NCI-H2081 treated with DMSO at 0.1 percent for 48 hours (cell line): ENCODE measurements around the gene CEP89.
"Not testable (repeated sequence)": the region's sequence is repeated elsewhere in the genome, so short reads cannot be mapped to it uniquely, and the experiment has no call there.

Experiments
- DNase-seq: peaks from one replicate; lab custom pipeline; 2025; lab: John Stamatoyannopoulos, UW

Gene CEP89

DNA sequence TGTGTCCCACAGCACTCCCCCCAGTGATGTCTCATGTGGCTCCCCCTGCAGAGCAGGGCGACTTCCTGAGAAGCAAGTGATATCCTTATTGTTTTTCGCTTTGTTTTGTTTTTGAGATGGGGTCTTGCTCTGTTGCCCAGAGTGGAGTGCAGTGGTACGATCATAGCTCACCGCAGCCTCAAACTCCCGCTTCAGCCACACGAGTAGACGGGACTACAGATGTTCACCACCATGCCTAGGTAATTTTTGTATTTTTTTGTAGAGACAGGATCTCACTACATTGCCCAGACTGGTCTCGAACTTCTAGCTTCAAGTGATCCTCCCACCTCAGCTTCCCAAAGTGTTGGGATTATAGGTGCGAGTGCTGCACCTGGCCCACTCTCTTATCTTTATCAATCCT lies 5.0 kb downstream of the CEP89 start:
- no peak for DNase-seq

DNA sequence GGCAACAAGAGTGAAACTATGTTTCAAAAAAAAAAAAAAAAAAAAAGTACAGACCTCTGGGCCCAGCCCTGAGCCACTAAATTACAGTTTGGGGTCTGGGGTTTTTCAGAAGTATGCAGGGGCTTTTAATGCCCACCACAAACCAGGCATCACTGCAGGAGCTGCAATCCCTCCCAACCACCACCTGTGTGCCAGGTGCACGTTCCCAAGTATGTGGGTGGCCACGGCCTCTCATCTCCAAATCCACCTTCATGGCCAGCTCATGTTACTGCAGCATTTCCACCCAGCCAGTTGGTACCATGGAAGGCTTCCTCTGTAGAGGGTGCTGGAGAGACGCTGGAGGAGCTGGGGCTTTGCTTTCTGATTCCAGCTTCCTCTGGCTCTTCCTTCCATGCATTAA lies 26.5 kb downstream of the CEP89 start:
- DNase-seq, result no peak

DNA sequence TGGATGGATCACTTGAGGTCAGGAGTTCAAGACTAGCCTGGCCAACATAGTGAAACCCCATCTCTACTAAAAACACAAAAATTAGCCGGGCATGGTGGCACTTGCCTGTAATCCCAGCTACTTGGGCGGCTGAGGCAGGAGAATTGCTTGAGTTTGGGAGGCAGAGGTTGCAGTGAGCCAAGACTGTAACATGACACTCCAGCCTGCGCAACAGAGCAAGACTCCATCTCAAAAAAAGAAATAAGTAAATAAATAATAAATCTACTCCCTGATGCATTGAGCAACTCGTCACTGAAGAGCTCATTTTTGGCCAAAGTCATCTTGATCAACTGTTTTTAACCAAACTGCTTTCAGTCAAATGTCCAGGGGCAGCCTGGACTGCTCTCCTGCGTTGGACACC lies 30.5 kb downstream of the CEP89 start:
- DNase-seq, result not testable (repeated sequence)

DNA sequence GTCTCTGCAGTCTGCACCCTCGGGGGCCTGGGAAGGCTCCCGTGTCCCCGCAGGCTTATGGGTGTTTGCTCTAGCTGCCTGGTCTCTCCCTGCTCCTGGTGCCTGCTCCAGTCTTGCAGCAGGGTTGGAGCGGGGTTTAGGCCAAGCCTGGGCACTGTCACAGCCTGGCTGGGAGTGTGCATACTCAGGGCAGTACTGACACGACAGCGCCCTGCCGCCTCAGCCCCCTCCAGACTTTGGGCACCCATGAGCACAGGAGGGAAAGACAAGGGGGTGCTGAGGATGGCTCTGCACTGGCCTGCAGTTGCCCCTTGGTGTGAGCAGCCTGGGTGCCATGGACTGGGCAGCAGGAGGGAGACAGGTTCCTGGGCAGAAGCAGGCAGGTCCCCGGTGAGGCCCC lies 35.7 kb downstream of the CEP89 start:
- DNase-seq, result no peak

DNA sequence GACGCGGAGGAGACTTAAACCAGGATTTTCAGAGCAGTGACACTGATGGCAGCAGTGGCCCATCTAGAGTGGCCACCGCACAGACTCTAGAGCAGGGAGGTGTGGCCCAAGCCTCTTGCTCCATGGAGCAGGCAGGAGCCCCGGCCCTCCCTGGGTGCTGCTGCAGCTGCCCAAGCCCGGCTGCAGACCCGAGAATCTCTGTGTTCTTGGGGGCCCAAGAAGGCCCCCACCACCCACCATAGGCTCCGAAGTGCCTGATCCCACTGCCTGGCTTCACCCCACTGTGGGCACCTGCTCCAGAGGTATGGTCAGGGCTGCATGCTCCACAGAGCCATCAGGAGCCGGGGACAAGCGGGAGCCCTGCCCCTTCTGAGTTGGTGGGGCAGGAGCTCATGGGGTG lies 36.1 kb downstream of the CEP89 start:
- DNase-seq, result no peak

DNA sequence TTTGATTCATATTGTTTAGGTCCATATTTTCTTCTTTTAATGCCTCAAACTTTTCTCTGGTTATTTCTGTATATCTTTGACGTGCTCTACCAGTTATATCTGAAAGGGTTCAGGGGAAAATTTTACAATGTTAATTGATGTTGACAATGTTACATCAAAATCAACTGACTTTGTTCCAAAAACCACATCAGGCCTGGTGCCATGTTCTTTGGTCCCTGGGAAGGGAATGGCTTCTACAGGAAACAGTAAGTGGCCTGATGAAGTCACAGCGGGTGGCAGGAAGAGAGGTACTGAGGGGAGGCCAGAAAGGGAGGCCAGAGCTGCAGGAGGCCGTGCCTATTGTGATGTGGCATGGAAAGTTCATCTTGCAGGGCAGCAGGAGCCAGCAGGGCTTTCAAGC lies 38.2 kb downstream of the CEP89 start:
- DNase-seq, result no peak

DNA sequence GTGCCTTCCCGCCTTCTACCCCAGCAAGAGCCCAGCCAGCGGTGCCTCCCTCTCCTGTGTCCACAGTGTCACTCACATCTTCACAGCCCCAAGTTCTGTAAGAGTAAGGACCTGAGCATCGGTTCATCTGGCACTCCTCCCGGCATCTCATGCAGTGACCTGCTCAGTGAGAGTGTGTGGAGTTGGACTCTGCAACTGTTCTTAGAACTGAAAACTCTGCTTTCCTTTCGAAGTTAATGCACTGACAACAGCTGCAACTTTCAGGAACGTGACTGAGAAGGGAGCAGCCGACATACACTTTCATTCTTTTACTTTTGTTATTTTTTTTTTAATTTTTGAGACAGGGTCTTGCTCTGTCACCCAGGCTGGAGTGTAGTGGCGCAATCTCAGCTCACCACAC lies 41.2 kb downstream of the CEP89 start:
- no peak for DNase-seq

DNA sequence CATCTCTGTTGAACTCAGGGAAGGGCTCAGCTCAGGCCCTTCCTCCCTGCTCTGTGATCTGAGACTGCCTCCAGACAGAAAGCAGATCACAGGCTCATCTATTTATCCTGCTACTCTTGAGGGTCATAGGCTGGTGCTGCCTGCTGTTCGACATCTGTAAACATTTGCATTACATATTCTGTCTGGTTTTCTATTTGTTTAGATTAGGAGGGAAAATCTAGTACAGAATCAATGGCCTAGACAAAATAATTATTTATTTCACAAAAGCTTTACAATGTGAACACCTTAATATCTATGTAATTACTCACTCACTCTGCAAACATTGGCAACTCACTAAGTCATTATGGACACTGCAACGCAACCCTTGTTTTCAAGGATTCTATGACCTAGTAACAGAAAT lies 43.0 kb downstream of the CEP89 start:
- DNase-seq, result no peak

DNA sequence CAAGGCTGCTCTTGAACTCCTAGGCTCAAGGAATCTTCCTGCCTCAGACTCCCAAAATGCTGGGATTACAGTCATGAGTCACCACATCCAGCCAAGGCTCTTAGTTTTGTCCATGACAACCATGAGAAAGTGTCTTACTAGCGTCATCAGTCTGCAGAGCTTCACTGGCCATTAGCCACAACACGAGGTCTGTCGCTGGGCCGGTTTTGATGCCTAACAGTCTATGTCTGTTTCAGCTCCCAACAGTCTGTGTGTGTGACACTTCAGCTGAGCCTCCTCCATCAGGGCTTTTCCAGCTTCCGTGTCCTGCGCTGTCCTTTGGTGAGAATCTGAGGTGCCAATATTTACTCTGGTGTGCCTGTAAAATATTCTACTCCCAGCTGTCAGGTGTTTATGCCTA lies 47.6 kb downstream of the CEP89 start:
- DNase-seq, result no peak

DNA sequence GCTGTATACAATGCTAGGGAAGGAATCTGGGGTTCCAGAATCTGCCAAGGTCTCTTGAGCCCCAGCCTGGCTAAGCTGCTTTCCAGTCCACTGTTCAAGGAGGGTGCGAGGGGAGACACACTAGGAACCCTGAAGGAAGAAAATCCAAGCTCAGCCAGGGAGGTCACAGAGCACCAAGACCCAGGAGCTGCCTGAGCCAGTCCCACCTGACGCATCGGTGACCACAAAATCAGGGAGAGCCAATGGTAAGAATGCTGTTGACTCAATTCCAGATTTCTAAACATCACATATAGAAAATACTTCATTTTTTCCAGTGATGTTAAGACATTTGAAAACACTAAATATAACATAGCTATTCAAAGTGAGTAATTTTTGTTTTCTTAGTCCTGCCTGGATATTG lies 50.1 kb downstream of the CEP89 start:
- no peak for DNase-seq

DNA sequence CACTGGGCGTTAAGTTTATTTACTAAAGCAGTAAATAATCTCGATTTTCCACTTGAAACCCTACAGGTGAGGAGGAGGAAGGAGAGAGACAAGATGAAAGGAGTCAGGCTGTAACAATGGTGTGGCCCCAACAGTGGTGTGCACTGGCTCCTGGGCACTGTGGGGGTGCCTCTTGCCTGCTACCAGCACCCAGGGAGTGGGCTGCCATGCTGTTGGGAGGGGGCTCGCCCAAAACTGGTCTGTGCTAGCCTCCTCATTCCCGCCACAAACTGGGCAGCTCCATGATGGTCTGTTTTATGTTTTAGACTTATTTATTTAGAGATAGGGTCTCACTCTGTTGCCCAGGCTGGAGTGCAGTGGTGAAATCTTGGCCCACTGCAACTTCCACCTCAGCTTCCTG lies 52.4 kb downstream of the CEP89 start:
- DNase-seq, result no peak

DNA sequence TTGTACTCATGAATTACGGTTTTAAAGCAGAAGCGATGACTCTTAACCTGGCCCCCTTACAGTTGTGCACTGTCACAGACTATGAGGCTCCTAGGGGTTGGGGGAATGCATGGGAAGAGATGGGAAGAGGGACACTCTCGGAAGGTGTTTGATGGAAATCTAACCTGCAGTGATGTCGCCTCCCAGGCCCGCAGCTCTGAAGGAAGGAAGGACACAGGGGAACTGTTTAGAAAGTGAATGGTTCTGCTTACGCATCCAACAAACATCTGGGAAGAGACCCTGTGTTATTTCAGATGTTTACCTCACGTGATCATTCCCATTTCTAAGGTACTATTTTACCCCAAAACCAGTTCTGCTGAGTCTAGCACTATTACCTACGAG lies 54.2 kb downstream of the CEP89 start:
- DNase-seq, result no peak

DNA sequence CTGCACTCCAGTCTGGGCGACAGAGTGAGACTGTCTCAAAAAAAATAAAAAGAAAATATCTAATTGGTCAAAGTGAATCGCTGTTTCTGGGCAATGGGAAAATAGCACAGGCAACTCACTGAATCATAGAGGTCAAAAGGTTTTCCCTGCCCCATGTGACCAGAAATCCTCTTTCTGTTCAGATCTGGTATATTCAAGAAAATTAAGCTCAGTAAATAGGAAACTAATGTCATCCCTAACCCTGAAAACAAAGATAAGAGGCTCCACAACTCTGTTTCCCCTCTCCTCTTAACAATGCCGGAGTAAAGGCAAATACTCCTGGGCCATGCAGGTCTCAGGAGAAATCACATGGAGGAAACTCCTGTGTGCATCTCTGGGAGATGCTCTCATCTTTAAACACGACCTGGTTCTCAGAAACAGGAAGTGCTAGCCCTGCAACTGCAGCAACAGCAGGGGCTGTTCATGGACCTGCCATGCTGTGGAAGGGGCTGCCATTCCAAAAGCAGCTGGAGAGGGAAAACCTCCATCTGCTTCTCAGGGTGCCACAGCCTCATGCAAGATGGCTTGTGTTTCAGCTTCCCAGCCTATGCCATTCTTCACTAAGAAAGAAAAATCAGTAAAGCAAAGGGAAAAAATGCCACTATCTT lies 54.7 kb downstream of the CEP89 start:
- DNase-seq, result no peak

DNA sequence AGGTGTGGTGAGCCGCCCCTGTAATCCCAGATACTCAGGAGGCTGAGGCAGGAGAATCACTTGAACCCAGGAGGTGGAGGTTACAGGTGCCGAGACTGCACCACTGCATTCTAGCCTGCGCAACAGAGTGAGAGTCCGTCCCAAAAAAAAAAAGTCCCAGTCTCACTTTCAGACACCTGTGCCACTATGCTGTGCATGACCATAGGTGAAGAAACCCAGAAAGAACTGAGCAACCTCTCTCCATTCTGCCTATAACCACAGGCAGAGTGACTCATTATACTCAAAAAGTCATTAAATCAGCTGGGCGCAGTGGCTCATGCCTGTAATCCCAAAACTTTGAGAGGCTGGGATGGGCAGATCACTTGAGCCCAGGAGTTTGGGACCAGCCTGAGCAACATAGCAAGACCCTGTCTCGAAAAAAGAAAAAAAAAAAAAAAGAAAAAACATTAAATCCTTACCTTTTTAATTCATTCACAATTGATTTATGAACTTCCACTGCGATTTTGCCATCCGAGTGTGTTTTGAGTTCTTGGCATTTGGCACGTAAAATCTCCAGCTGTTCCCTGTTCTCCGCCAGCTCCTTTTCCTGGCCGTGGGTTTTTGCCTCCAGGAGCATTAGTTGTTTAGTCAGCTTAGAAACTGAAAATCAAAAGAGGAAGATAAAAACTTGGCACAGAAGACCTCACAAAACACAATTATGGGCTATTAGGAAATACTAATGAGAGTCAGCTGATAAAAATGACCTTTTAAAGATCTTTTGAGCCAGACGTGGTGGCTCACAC lies 56.7 kb downstream of the CEP89 start:
- no peak for DNase-seq

DNA sequence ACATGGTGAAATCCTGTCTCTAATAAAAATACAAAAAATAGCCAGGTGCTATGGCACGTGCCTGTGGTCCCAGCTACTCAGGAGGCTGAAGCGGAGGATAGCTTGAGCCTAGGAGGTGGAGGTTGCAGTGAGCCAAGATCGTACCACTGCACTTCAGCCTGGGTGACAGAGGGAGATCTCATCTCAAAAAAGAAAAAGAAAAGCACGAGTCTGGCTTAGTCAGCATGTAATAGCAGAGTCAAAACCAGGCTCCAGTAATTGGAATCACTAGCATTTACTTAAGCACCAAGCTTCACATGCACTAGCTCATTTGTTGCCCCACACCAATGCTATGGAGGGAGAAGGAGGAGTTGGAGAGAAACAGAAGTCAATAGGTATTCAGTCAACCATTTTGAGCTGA lies 60.3 kb downstream of the CEP89 start:
- no peak for DNase-seq

DNA sequence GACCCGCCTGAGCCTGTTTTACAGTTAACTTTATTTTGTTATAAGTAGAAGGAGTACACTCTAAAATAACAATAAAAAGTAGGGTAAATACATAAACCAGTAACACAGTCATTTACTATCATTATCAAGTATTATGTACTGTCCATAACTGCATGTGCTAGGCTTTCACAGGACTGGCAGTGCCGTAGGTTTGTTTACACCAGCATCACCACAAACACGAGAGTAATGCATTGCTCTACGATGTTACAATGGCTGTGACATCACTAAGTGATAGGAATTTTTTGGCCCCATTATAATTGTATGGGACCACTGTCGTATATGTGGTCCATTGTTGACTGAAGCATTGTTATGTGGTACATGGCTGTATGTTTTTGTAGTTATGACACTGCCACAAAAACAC lies 60.9 kb downstream of the CEP89 start:
- DNase-seq, result no peak

DNA sequence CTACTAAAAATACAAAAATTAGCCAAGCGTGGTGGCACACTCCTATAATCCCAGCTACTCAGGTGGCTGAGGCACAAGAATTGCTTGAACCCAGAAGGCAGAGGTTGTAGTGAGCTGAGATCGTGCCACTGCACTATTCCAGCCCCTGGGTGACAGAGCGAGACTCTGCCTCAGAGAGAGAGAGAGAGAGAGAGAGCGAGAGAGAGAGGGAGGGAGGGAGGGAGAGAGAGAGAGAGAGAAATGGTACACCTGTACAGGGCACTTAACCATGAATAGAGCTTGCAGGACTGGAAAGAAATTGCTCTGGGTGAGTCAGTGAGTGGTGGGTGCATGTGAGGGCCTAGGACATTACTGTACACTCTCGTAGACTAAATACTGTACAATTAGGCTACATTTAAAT lies 61.7 kb downstream of the CEP89 start:
- DNase-seq, result no peak

DNA sequence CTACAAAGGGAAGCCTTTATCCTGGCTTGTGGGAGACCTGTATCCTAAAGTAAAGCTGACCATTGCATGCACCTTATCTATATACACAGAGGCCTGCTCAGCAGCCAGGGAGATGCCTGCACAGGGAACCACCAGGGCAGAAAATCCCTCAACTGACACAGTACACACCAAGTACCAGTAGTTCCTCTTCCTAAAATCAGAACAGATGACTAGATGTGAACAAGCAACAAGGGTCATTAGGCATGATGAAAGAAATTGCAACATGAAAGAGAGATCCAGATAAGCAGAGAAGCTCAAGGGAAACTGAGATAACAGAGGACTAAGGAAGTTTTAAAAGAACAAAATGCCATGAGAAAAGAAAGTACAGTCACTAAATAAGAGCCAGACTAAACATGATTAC lies 62.5 kb downstream of the CEP89 start:
- DNase-seq, result no peak

DNA sequence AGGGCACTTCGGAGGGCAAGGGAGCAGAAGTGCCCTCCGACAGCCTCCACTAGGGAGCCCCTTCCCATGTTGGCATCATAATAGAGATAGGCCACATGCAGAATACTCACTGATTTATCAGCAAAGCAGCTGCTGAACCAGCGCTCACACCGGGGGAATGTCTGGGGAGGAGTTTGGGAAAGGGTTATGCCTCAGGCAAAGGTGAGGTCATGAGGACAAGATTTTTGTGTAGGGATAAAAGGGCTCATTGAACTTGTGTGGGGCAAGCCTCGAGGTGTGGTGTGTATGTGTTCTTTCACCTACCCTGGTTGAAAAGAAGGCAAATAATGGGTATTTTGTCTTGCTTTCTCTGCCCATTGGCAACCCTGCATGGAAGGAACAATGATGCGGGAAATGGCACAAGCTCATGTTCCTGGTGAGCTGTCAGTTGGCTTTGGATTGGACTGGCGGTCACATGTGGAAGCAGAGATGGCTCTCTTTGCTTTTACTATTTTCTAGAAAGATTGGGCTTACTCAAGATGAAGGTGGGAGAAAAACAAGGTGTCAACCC lies 63.0 kb downstream of the CEP89 start:
- no peak for DNase-seq

DNA sequence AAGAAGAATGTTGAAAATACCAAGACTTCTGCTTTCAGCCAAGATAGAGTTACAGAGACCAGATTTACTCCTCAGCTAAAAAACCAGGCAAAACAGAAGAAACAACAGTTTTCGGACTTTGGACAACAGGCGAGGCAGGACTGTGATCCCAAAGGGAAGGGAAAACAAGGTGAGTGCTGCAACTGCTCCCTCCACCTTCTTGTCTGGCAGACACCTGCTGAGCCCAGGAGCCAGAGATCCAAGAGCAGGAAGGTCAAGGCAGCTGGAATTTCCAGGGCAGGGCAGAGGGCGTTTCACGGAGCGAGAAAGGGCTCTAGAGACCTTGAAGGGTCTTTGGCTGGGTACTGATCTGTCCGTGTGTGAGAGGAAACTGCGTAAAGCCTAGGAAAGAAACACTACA lies 69.3 kb downstream of the CEP89 start:
- DNase-seq, result no peak

DNA sequence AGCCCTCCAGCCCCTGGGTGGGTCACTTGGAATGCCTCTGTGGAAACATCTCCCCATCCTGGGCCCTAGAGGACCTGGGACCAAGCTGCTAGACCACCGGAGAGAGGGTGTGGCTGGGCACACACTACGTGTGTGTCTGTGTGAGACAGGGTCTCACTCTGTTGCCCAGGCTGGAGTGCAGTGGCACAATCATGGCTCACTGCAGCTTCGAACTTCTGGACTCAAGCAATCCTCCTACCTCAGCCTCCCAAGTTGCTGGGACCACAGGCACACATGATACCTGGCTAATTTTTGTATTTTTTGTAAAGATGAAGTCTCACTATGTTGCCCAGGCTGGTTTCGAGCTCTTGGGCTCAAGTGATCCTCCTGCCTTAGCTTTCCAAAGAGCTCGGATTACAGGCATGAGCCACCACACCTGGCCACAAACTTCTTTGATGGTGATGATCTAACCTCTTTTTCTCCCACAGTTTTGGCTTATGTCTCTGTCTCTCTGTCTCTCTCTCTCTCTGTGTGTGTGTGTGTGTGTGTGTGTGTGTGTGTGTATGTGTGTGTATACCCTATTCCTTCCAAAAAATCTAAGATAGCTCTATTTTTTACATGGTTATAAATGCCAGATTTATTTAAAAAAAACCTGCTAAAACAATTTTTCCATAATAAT lies 70.1 kb downstream of the CEP89 start:
- DNase-seq, result no peak

DNA sequence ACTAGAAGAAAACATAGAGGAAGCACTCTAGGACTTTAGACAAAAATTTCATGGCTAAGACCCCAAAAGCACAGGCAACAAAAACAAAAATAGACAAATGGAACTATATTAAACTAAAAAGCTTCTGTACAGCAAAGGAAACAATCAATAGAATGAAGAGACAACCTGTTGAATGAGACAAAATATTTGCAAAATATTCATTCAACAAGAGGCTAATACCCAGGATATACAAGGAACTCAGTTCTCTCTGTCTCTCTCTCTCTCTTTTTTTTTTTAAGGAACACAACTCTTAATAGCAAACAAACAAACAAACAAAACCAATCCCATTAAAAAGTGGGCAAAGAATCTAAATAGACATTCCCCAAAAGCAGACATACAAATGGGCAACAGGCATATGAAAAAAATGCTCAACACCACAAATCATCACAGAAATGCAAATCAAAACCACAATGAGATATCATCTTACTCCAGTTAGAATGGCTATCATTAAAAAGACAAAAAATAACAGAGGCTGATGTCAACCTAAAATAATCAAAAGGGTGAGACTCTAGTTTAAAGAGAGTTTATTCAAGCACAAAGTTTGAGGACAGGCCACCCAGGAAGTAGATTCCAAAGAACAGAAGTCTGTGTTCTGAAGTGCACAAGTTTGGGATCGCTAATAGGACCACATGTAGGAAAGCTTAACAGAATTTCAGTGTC lies 75.1 kb downstream of the CEP89 start:
- no peak for DNase-seq

DNA sequence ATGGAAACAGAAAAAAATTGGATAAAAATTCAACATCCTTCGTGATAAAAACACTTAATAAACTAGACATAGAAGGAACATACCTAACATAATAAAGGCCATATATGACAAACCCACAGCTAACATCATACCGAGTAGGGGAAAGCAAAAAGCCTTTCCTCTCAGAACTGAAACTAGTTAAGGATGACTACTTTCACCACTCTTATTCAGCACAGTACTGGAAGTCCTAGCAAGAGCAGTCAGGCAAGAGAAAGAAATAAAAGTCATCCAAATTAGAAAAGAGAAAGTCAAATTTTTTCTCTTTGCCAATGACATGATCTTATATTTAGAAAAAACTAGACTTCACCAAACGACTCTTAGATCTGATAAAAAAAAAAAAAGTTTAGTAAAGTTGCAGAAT lies 76.4 kb downstream of the CEP89 start:
- DNase-seq, result no peak
